ENCODE measurements around the gene KCNH4. TPM values are rescaled to one million over a fixed set of nuclear protein-coding genes. Genes with fewer than 3 reads are reported as not detected.

KCNH4 gene
- total and polyA plus RNA-seq, 9 of the 15 experiments (the other 6 are each of a cell fraction or from before 2014, with no cell fraction given), result 0.10 to 1.8 (median 0.50) TPM

GRCh38 chr17:42135664-42136653, 45.0 kb downstream of the KCNH4 start (continued):
- TF ChIP-seq E4F1 (CRISPR knock-in tag; IDR thresholded peaks at IDR 0.05; ENCODE audit: borderline replicate concordance) (no peak), BCOR (IDR thresholded peaks at IDR 0.05) (no peak), ELF4 (CRISPR knock-in tag; IDR thresholded peaks at IDR 0.05) (no peak), ZNF79 (CRISPR knock-in tag; IDR thresholded peaks at IDR 0.05; ENCODE audit: low read depth) (peak; percentile 77), E2F1 (CRISPR knock-in tag; IDR thresholded peaks at IDR 0.05) (no peak), CBFA2T3 (IDR thresholded peaks at IDR 0.05) (0 out of 2 replicates have a peak, but pooled peaks have one; percentile 6), ETV1 (tag; conservative IDR thresholded peaks at IDR 0.05; ENCODE audit: low read depth) (peak; percentile 61), CHD2 (IDR thresholded peaks at IDR 0.05; ENCODE audit: low read depth, low read length) (no peak), RBFOX2 (IDR thresholded peaks at IDR 0.05; ENCODE audit: low read depth, low read length) (no peak), IRF1 (CRISPR knock-in tag; IDR thresholded peaks at IDR 0.05; ENCODE audit: borderline replicate concordance) (no peak), ZNF318 (IDR thresholded peaks at IDR 0.05; ENCODE audit: borderline replicate concordance in 1 of 2, low read depth in 1 of 2) (peak in 1 of 2 experiments; percentile 63; a peak in 1 of 4 replicates), SNRNP70 (optimal IDR thresholded peaks at IDR 0.05; ENCODE audit: low read depth, low read length) (no peak), PYGO2 (tag; IDR thresholded peaks at IDR 0.05) (no peak), CHD1 (IDR thresholded peaks at IDR 0.05; ENCODE audit: low read length) (no peak)

All from K562 (cell line).